Kidney epithelial cell (primary cell): ENCODE results near the gene ARSJ. TPM values are rescaled to one million over a fixed set of nuclear protein-coding genes. Genes with fewer than 3 reads are reported as not detected.
"Not testable (repeated sequence)": the region's sequence is repeated elsewhere in the genome, so short reads cannot be mapped to it uniquely, and the experiment has no call there.

ENCODE experiments used
- DNase-seq: peaks from one replicate; pipeline ENCODE4 v3.0.0-alpha.2; 2010; ENCODE audit warnings: low read depth
- H3K27me3 ChIP-seq: 2 replicates; pipeline ENCODE4 v1.6.0; 2011; ENCODE audit warnings: low read length; ENCODE audit not compliant: control insufficient read depth, insufficient read depth
- H3K36me3 ChIP-seq: 2 replicates; pipeline ENCODE4 v1.5.1; 2011; ENCODE audit warnings: low read length; ENCODE audit not compliant: control insufficient read depth, insufficient read depth
- H3K4me3 ChIP-seq: 2 replicates; pipeline ENCODE4 v1.5.1; 2011; ENCODE audit warnings: low read depth, mild to moderate bottlenecking, control low read depth, low read length
- total RNA-seq: library from RNA; depleted of rRNA; stranded (reverse); fragments of >200 nt; gene quantifications from 2 replicates; pipeline ENCODE4 v1.2.3, GENCODE V29; 2015
- TF ChIP-seq, protein P1 (sequence below): IDR thresholded peaks from 2 replicates; pipeline ENCODE4 v1.5.1; 2011; ENCODE audit warnings: mild to moderate bottlenecking, moderate library complexity, low read length, control low read depth, inconsistent platforms; ENCODE audit not compliant: insufficient read depth, poor library complexity, severe bottlenecking

The ARSJ gene
- total RNA-seq, 1 donor from 2014 or later, result 13.8 TPM

DNA sequence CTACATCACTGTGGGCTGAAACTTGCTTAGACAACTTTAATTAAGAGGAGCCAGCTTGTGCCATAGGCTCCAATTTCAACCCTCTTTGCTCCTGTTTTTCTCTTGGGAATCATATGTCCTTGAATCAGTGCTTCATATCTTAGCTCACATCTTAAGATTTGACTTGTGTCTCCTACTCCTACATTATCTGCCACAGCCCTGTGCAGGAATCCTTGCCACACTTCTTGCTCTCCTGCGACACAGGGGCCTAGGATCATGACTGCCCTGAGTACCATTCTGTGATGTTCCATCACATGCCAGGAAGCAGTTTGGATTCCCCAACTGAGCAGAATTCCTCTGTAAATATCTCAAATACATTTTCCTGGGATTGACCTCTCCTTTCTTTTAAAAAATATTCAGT is 36.4 kb downstream of the ARSJ start:
- no peak for DNase-seq
- H3K4me3 ChIP-seq, result no peak overlapping the region
- no peaks in the 10 kb centered on the region for H3K27me3 ChIP-seq
- H3K36me3 ChIP-seq, result no peaks in the 10 kb centered on the region
- TF ChIP-seq, protein P1, sequence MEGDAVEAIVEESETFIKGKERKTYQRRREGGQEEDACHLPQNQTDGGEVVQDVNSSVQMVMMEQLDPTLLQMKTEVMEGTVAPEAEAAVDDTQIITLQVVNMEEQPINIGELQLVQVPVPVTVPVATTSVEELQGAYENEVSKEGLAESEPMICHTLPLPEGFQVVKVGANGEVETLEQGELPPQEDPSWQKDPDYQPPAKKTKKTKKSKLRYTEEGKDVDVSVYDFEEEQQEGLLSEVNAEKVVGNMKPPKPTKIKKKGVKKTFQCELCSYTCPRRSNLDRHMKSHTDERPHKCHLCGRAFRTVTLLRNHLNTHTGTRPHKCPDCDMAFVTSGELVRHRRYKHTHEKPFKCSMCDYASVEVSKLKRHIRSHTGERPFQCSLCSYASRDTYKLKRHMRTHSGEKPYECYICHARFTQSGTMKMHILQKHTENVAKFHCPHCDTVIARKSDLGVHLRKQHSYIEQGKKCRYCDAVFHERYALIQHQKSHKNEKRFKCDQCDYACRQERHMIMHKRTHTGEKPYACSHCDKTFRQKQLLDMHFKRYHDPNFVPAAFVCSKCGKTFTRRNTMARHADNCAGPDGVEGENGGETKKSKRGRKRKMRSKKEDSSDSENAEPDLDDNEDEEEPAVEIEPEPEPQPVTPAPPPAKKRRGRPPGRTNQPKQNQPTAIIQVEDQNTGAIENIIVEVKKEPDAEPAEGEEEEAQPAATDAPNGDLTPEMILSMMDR, result no peak

DNA sequence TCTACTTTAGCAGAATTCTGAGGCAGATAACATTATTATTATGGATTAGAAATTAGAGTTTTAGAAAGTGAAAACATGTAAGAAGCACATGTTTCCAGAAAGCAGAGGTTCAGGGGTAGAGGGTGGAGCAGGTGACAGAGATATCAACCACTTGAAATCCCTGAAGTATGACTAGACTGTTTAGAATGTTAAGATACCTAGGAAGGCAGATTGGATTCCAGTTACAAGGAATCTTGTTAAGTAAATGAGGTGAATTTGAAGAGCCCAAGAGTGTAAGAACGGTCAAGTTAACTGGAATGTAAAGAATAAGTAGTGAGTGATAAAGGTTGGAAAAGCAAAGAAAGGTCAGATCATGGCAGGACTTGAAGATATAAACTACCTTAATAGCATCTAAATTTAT is 37.6 kb downstream of the ARSJ start:
- no peaks in the 10 kb centered on the region for H3K36me3 ChIP-seq
- no peak overlapping the region for H3K4me3 ChIP-seq
- no peaks in the 10 kb centered on the region for H3K27me3 ChIP-seq
- no peak for DNase-seq
- TF ChIP-seq, protein P1, result no peak

DNA sequence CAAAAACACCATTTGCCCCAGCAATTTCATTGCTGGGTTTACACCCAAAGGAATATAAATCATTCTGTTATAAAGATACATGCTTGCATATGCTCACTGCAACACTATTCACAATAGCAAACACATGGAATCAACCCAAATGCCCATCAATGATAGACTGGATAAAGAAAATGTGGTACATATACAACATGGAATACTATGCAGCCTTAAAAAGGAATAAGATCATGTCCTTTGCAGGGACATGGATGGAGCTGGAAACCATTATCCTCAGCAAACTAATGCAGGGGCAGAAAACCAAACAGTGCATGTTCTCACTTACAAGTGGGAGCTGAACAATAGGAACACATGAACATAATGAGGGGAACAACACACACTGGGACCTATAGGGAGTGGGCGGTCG is 39.3 kb downstream of the ARSJ start:
- H3K27me3 ChIP-seq, DNase-seq, H3K4me3 ChIP-seq, H3K36me3 ChIP-seq: not testable (repeated sequence)

DNA sequence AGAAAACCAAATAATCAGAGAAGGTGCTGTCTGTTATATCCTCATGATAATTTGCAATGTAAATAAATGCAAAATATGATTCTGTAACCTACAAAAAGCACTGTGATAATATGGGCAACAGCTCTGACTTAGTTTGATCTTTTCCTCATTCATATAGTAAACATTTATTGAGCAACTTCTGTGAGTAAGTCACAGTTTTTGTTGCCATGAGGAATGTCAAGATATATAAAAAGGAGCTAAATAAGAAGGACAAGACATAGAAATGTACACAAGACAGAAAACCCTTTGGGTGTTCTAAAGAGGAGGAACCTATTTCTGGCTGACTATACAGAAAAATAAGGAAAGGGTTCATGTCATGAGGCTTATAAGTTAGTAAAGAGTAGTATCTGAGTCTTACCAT is 44.3 kb downstream of the ARSJ start:
- DNase-seq, result no peak
- TF ChIP-seq, protein P1, result no peak
- no peak overlapping the region for H3K4me3 ChIP-seq
- no peaks in the 10 kb centered on the region for H3K27me3 ChIP-seq
- H3K36me3 ChIP-seq, result no peaks in the 10 kb centered on the region

DNA sequence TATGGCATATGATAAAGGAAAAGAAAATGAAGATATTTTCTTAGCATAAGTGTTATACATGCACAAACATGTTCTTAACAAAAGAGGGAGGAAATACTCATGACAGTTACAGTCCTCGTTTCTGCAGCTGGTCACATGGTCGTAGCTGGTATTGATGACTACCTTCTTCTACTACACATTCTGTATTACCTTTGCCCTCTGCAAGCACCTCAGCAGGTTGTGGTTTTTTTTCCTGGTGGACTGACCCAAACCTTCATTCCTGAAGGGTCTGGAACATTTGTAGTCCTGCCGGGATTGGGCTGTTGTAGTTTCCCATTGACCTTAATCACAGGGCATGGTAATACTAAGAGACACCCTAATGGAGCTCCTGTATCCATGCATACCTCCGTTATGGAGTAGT is 54.7 kb downstream of the ARSJ start:
- not testable (repeated sequence) for H3K36me3 ChIP-seq, H3K27me3 ChIP-seq, DNase-seq, H3K4me3 ChIP-seq

DNA sequence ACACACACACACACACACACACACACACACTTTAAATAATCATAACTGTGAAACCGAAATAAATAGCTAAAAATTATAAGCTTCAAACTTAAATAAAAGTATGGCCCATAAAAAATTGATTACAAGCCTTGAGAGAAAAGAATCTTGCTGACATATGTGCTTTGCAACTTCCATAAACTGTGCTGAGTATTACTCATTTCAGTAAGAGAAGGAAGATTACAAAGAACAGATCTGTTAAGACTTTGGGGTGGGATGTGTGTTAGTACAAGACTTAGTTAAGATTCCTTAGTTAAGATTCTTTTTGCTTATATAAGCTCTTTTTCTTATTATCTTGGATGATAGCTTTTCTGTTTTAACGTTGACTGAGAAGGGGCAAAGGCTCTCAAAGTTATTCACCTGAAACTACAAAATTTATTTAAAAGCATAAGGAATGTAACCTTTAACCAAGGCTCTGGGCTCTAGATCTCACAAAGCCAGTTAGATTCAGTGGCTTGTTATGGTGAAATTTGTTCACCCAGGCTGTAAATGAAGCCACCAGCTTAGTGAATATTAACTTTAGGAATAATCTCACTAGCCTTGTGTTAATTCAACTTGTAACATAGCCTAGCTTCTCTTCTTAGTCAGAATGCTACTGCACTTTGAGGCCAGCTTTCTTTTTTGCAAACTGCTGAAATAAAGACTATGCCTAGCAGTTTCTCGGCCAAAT is 58.2 kb downstream of the ARSJ start:
- no peak for DNase-seq
- TF ChIP-seq, protein P1, result no peak
- Histone ChIP-seq H3K4me3 (no peak overlapping the region), H3K27me3 (no peaks in the 10 kb centered on the region), H3K36me3 (no peaks in the 10 kb centered on the region)

DNA sequence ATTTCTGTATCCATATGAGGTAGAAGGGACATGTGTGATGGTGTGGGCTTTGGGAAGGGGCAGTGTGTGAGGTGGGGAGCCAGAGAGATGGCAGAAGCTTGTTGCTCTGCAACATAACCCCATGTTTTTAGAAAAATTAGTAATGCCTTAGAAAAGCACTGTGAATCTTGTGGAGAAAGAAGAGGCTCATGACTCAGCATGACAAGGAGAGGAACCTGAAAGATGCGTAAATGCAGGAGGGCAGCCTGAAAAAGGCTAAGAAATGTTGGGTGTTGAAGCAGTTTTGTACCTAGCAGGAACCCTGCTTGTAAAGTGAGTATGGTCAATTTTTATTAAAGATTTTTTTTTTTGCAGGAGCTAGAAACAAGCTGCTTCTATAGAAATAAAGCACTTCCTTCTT is 59.8 kb downstream of the ARSJ start:
- H3K27me3 ChIP-seq, result no peaks in the 10 kb centered on the region
- DNase-seq, result no peak
- H3K36me3 ChIP-seq, result no peaks in the 10 kb centered on the region
- H3K4me3 ChIP-seq, result no peak overlapping the region
- TF ChIP-seq, protein P1, result no peak
